ENCODE results near the gene OPCML. TPM values are rescaled to one million over a fixed set of nuclear protein-coding genes. Genes with fewer than 3 reads are reported as not detected.

The OPCML gene
- total RNA-seq, 2 donors from 2014 or later: 0.04 TPM; not detected in 1

GRCh38 chr11:132623511-132623910 lies 908.8 kb downstream of the OPCML start:
- H3K9me3 ChIP-seq: no peaks in the 10 kb centered on the region
- no peaks in the 10 kb centered on the region for H3K27me3 ChIP-seq
- H3K4me1 ChIP-seq: no peaks in the 10 kb centered on the region
- no peak for DNase-seq (ENCODE audit: low spot score)
- no peaks in the 10 kb centered on the region for H3K36me3 ChIP-seq
- no peak for TF ChIP-seq CTCF (IDR thresholded peaks at IDR 0.05)
- H3K27ac ChIP-seq: no peak overlapping the region
- H3K4me3 ChIP-seq: no peak overlapping the region

GRCh38 chr11:132621976-132622580 lies 910.2 kb downstream of the OPCML start:
- Histone ChIP-seq H3K4me3 (no peak overlapping the region), H3K27me3 (no peaks in the 10 kb centered on the region), H3K27ac (no peak overlapping the region), H3K9me3 (no peaks in the 10 kb centered on the region), H3K4me1 (no peaks in the 10 kb centered on the region), H3K36me3 (no peaks in the 10 kb centered on the region)
- TF ChIP-seq CTCF (IDR thresholded peaks at IDR 0.05): no peak
- no peak for DNase-seq (ENCODE audit: low spot score)

GRCh38 chr11:132620423-132620822 lies 911.9 kb downstream of the OPCML start:
- Histone ChIP-seq H3K27ac (no peak overlapping the region), H3K4me3 (no peak overlapping the region), H3K9me3 (no peaks in the 10 kb centered on the region), H3K27me3 (no peaks in the 10 kb centered on the region), H3K36me3 (no peaks in the 10 kb centered on the region), H3K4me1 (no peaks in the 10 kb centered on the region)
- DNase-seq (ENCODE audit: low spot score): no peak
- no peak for TF ChIP-seq CTCF (IDR thresholded peaks at IDR 0.05)

- Histone ChIP-seq H3K27me3 (no peaks in the 10 kb centered on the region), H3K27ac (no peak overlapping the region)
- DNase-seq (ENCODE audit: low spot score): no peak
Observed at GRCh38 chr11:132610791-132611190, 921.5 kb downstream of the OPCML start.

GRCh38 chr11:132610216-132610615 lies 922.1 kb downstream of the OPCML start:
- H3K9me3 ChIP-seq: no peaks in the 10 kb centered on the region
- H3K4me3 ChIP-seq: no peak overlapping the region
- no peak overlapping the region for H3K27ac ChIP-seq
- TF ChIP-seq CTCF (IDR thresholded peaks at IDR 0.05): no peak
- no peaks in the 10 kb centered on the region for H3K36me3 ChIP-seq
- H3K4me1 ChIP-seq: no peaks in the 10 kb centered on the region
- no peak for DNase-seq (ENCODE audit: low spot score)
- no peaks in the 10 kb centered on the region for H3K27me3 ChIP-seq

More at GRCh38 chr11:132610791-132611190, 921.5 kb downstream of the OPCML start:
- H3K36me3 ChIP-seq: no peaks in the 10 kb centered on the region
- no peaks in the 10 kb centered on the region for H3K9me3 ChIP-seq
- H3K4me1 ChIP-seq: no peaks in the 10 kb centered on the region
- TF ChIP-seq CTCF (IDR thresholded peaks at IDR 0.05): no peak
- H3K4me3 ChIP-seq: no peak overlapping the region

GRCh38 chr11:132607575-132607974 lies 924.7 kb downstream of the OPCML start:
- no peak for TF ChIP-seq CTCF (IDR thresholded peaks at IDR 0.05)
- Histone ChIP-seq H3K4me3 (no peak overlapping the region), H3K9me3 (no peaks in the 10 kb centered on the region), H3K27me3 (no peaks in the 10 kb centered on the region), H3K36me3 (no peaks in the 10 kb centered on the region), H3K4me1 (no peaks in the 10 kb centered on the region), H3K27ac (no peak overlapping the region)
- DNase-seq (ENCODE audit: low spot score): no peak
